ENCODE data around the gene PXYLP1.
"Not testable (repeated sequence)": the region's sequence is repeated elsewhere in the genome, so short reads cannot be mapped to it uniquely, and the experiment has no call there.

Gene PXYLP1

DNA sequence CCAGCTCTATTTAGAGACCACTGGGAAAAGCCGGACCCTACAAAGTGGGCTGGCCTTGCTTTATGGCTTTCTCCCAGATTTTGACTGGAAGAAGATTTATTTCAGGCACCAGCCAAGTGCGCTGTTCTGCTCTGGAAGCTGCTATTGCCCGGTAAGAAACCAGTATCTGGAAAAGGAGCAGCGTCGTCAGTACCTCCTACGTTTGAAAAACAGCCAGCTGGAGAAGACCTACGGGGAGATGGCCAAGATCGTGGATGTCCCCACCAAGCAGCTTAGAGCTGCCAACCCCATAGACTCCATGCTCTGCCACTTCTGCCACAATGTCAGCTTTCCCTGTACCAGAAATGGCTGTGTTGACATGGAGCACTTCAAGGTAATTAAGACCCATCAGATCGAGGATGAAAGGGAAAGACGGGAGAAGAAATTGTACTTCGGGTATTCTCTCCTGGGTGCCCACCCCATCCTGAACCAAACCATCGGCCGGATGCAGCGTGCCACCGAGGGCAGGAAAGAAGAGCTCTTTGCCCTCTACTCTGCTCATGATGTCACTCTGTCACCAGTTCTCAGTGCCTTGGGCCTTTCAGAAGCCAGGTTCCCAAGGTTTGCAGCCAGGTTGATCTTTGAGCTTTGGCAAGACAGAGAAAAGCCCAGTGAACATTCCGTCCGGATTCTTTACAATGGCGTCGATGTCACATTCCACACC, 60.9 kb downstream of the PXYLP1 start:
- no peak overlapping the region for H3K4me3 ChIP-seq (ENCODE audit: low read depth, low read length)
- TF ChIP-seq, protein P1, sequence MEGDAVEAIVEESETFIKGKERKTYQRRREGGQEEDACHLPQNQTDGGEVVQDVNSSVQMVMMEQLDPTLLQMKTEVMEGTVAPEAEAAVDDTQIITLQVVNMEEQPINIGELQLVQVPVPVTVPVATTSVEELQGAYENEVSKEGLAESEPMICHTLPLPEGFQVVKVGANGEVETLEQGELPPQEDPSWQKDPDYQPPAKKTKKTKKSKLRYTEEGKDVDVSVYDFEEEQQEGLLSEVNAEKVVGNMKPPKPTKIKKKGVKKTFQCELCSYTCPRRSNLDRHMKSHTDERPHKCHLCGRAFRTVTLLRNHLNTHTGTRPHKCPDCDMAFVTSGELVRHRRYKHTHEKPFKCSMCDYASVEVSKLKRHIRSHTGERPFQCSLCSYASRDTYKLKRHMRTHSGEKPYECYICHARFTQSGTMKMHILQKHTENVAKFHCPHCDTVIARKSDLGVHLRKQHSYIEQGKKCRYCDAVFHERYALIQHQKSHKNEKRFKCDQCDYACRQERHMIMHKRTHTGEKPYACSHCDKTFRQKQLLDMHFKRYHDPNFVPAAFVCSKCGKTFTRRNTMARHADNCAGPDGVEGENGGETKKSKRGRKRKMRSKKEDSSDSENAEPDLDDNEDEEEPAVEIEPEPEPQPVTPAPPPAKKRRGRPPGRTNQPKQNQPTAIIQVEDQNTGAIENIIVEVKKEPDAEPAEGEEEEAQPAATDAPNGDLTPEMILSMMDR (IDR thresholded peaks at IDR 0.05; ENCODE audit: borderline replicate concordance, insufficient read depth, low read depth, low read length), result no peak

DNA sequence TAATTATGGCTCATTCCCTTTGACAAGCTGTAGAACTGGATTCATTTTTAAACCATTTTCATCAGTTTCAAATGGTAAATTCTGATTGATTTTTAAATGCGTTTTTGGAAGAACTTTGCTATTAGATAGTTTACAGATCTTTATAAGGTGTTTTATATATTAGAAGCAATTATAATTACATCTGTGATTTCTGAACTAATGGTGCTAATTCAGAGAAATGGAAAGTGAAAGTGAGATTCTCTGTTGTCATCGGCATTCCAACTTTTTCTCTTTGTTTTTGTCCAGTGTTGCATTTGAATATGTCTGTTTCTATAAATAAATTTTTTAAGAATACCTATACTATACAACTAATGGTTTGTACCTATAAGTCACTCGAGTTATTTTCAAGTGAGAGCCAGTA, 62.7 kb downstream of the PXYLP1 start:
- H3K4me3 ChIP-seq (ENCODE audit: low read depth, low read length), result no peak overlapping the region
- TF ChIP-seq, protein P1 (IDR thresholded peaks at IDR 0.05; ENCODE audit: borderline replicate concordance, insufficient read depth, low read depth, low read length), result no peak

DNA sequence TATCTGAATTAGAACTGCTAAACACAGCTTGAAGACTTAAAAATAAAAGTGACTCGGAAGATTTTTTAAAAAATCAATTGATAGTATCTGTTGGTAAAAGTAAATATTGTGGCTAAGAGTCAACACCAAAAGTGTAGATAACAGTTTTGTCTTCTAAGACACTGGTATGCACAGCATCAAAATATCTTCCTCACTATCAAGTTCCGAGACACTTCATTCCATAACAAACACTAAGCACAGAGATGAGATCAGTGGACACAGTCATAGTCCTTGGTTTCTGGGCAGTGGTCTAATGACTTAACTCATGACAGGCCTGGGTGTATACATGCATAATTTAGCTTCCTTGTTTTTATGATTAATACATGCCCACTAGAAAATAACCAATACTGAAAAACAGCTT, 63.2 kb downstream of the PXYLP1 start:
- H3K4me3 ChIP-seq (ENCODE audit: low read depth, low read length), result no peak overlapping the region
- TF ChIP-seq, protein P1 (IDR thresholded peaks at IDR 0.05; ENCODE audit: borderline replicate concordance, insufficient read depth, low read depth, low read length), result no peak

DNA sequence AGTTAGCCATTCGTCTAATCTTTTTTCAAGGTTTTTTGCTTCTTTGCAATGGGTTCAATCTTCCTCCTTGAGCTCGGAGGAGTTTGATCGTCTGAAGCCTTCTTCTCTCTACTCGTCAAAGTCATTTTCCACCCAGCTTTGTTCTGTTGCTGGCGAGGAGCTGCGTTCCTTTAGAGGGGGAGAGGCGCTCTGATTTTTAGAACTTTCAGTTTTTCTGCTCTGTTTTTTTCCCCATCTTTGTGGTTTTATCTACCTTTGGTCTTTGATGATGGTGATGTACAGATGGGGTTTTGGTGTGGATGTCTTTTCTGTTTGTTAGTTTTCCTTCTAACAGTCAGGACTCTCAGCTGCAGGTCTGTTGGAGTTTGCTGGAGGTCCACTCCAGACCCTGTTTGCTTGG, 68.8 kb downstream of the PXYLP1 start:
- not testable (repeated sequence) for H3K4me3 ChIP-seq (ENCODE audit: low read depth, low read length)

DNA sequence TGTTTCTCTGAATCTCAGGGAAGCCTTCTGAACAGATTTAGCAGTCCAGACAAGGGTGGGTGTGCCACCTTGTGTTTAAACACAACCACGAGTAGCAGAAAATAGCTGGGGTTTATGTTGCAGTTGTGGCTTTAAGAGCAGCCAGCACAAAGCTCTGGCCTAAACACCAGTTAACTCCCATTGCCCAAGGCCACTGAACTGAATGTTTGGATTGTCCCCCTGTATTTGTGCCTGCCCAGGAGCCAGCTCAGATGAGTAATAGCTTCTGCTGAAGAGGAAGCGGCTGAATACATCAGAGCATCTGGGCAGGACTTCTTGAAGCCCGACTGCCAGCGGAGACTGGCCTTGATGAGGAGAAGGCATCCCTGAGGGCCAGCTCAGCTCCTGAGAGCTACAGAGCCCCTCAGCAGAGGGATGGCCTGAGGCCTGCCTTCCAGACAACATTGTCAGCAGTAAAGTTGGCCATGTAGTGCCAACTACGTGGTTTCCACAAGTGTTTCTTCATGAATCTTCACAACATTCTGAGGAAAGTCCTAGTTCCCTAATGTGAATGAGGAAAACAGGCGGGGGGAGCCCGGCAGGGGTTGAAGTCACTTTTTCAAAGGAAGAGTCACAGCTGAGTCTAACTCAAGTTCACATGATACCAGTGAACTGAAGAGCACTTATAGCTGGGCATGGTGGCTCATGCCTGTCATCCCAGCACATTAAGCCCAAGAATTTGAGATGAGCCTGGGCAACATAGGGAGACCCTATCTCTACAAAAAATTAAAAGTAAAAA, 70.9 kb downstream of the PXYLP1 start:
- TF ChIP-seq, protein P1 (IDR thresholded peaks at IDR 0.05; ENCODE audit: borderline replicate concordance, insufficient read depth, low read depth, low read length), result no peak
- H3K4me3 ChIP-seq (ENCODE audit: low read depth, low read length), result no peak overlapping the region

DNA sequence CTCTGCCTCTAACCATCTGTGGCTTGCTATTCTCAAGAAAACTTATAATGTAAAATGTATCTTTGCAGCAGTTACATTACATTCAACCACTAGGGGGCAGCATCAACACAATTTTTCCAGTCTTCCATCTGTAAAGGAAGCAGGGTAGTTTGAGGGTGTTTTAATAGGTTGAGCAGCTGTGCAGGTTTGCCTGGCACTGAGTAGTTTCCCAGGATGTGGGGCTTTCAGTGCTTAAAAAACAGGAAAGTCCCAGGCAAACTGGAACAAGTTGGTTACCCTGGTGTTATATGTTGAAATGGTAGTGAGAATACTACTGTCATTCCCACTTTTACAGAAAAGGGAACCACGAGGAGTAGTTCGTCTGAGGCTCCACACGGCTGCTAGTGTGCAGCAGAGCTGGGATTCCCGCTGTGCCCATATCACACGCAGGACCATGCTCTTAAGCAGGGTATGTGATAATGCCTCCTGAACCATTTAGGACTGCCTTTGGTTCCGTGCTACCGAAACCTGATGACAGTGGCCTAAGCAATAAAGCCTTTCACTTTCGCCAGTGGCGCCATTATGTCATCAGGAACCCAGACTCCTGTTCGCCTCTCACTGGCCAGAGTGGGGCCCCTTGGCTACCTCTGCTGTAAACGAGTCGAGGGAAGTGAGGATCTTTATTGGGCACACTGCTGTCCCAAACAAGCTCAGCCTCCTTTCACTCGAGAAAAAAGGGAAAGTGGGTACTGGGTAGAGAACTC, 72.0 kb downstream of the PXYLP1 start:
- TF ChIP-seq, protein P1 (IDR thresholded peaks at IDR 0.05; ENCODE audit: borderline replicate concordance, insufficient read depth, low read depth, low read length), result peak; percentile 42; the same call in 1 of the 2 replicates
- no peak overlapping the region for H3K4me3 ChIP-seq (ENCODE audit: low read depth, low read length)

DNA sequence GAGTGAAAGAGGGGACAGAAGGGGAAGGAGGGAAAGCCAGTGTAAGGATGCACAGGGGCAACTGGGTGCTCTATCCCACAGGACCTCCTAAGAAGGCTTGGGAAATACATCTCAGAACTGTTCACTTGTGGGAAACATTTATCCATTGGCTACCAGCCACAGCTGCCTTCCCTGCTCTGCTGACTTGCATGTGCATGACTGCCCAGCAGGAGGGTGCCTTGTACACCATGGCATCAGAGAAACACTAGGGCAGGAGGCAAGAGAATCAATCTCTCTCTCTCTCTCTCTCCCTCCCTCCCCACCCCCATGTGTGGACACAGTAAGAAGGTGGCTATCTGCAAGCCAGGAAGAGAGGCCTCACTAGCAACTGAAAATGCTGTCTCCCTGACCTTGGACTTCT, 73.8 kb downstream of the PXYLP1 start:
- H3K4me3 ChIP-seq (ENCODE audit: low read depth, low read length), result no peak overlapping the region
- TF ChIP-seq, protein P1 (IDR thresholded peaks at IDR 0.05; ENCODE audit: borderline replicate concordance, insufficient read depth, low read depth, low read length), result no peak
